GM12891 (cell line): ENCODE data around the gene CLBA1.
"Not testable (repeated sequence)": the region's sequence is repeated elsewhere in the genome, so short reads cannot be mapped to it uniquely, and the experiment has no call there.

Experiments used
- DNase-seq: peaks from one replicate; pipeline ENCODE4 v3.0.0; 2011; ENCODE audit warnings: low spot score; ENCODE audit not compliant: insufficient read length
- FAIRE-seq: peaks from 2 replicates; lab custom pipeline; 2011; peaks lifted over from hg19 to GRCh38; lab: Jason Lieb, UNC
- PAX5 ChIP-seq: IDR thresholded peaks from 2 replicates; pipeline ENCODE4 v1.6.1; 2011; ENCODE audit warnings: low read length, moderate library complexity, mild to moderate bottlenecking; ENCODE audit not compliant: insufficient read depth, severe bottlenecking
- POLR2A ChIP-seq: IDR thresholded peaks from 2 replicates; pipeline ENCODE4 v1.6.1; 2011; ENCODE audit warnings: low read depth, low read length, control low read depth
- POLR2AphosphoS5 ChIP-seq: IDR thresholded peaks from 2 replicates; pipeline ENCODE4 v1.6.1; 2011; ENCODE audit warnings: low read depth, low read length, control low read depth
- POU2F2 ChIP-seq: IDR thresholded peaks from 2 replicates; pipeline ENCODE4 v1.6.1; 2011; ENCODE audit warnings: low read depth, mild to moderate bottlenecking, control low read depth, low read length, moderate library complexity
- SPI1 ChIP-seq: IDR thresholded peaks from 2 replicates; pipeline ENCODE4 v1.6.1; 2011; ENCODE audit warnings: low read depth, low read length, control low read depth
- TAF1 ChIP-seq: IDR thresholded peaks from 2 replicates; pipeline ENCODE4 v1.6.1; 2011; ENCODE audit warnings: low read depth, low read length, control low read depth

Gene CLBA1

GRCh38 chr14:105034315-105035039, 48.9 kb downstream of the CLBA1 start:
- no peak for FAIRE-seq
- TF ChIP-seq POU2F2: no peak
- TF ChIP-seq POLR2A: no peak
- TF ChIP-seq POLR2AphosphoS5: no peak
- no peak for TF ChIP-seq PAX5
- no peak for DNase-seq

GRCh38 chr14:105035616-105036015, 50.0 kb downstream of the CLBA1 start:
- DNase-seq, FAIRE-seq: not testable (repeated sequence)

- FAIRE-seq: no peak
- TF ChIP-seq SPI1 (no peak), PAX5 (no peak), POU2F2 (no peak), POLR2AphosphoS5 (no peak), TAF1 (no peak)
- DNase-seq: no peak
These were observed 54.0 kb downstream of the CLBA1 start for GRCh38 chr14:105039458-105040205.

- no peak for TF ChIP-seq POLR2A
- TF ChIP-seq SPI1: no peak
- TF ChIP-seq POU2F2: no peak
- TF ChIP-seq PAX5: no peak
- TF ChIP-seq TAF1: no peak
- no peak for TF ChIP-seq POLR2AphosphoS5
- no peak for FAIRE-seq
- no peak for DNase-seq
These were observed 56.5 kb downstream of the CLBA1 start for GRCh38 chr14:105041841-105042765.

- TF ChIP-seq POLR2AphosphoS5: no peak
- no peak for TF ChIP-seq POU2F2
- TF ChIP-seq POLR2A: no peak
- TF ChIP-seq PAX5: no peak
- TF ChIP-seq SPI1: no peak
- TF ChIP-seq TAF1: no peak
- FAIRE-seq (no peak), DNase-seq (no peak)
These were observed 57.2 kb downstream of the CLBA1 start for GRCh38 chr14:105042813-105043212.

- FAIRE-seq: no peak
- no peak for DNase-seq
- TF ChIP-seq SPI1 (peak; percentile 49; the same call in 1 of the 2 replicates), POLR2A (0 out of 2 replicates have a peak, but pooled peaks have one; percentile 2), POU2F2 (no peak), TAF1 (no peak)
These were observed 58.1 kb downstream of the CLBA1 start for GRCh38 chr14:105043641-105044040.
